Muscle of back (tissue), 11 donors: ENCODE measurements around the gene PLXNA2. TPM values are rescaled to one million over a fixed set of nuclear protein-coding genes. Genes with fewer than 3 reads are reported as not detected.
A peak's percentile ranks its signal among the peaks of the same experiment; 100 is the strongest.

Experiments used
- DNase-seq, 3 donors: peaks; one replicate each; pipeline versions ENCODE4 v3.0.0 to v3.0.0-alpha.2; 2013
- polyA plus RNA-seq, 10 donors: library from polyadenylated mRNA; unstranded; fragments of 120-200 nt; gene quantifications; one replicate each; pipeline ENCODE4 v1.2.1, GENCODE V29; 2013; ENCODE audit not compliant: insufficient read length in 10 of 10

Gene PLXNA2
- polyA plus RNA-seq, 10 donors: 22.9 to 37.9 (median 30.8) TPM

- DNase-seq: peak in 1 of 3 donors; percentile 81
These were observed 94.2 kb downstream of the PLXNA2 start for GRCh38 chr1:208149776-208150514.

DNA sequence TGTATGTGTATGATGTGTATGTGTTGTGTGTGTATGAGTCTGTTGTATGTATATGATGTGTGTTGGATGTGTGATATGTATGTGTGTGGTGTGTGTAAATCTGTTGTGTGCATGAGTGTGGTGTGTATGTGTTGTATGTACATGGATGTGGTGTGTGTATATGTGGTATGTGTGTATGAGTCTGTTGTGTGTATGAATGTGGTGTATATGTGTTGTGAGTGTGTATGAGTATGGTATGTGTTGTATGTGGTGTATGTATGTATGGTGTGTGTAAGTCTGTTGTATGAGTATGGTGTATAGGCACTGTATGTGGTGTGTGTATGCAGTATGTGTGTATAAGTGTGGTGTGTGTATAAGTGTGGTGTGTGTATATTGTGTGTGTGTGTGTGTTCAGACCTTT, 95.0 kb downstream of the PLXNA2 start:
- DNase-seq: no peak

DNA sequence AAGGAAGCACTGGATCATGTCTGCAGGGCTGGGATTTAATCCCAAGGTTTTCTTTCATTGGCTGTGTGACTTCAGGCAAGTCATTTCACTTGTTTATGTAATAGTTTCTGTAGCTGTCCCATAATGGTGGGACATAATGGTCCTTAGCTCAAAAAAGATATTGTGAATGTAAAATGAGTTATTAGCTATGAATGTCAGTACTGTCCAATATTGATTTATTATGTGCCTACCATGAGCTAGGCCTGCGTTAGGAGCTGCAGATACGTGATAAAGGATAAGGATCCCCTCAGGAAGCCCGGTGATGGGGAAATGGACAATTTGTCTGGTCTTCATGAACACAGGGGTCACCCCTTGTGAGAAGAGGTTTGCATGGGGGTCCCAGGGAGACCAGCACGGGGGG, 95.8 kb downstream of the PLXNA2 start:
- no peak for DNase-seq

- no peak for DNase-seq
These were observed 97.5 kb downstream of the PLXNA2 start for GRCh38 chr1:208146650-208147049.

DNA sequence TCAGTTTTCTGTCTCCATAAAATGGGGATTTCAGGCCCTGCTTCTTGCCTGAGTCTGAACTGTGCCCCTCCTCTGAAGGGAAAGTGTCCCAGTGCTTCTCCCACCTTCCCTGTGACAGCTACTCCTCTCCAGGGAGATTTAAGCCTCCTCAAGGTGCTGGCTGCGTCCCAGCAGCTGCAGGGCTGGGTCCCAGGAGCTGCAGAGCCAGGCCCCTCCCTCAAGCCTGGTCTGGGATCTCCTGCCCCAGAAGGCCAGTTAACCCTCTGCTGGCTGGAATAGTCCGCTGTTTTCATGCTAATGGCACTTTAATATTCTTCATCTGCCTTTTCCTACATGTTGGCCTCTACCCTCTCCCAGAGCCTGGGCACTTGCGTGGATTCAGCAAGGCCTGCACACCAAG, 99.0 kb downstream of the PLXNA2 start:
- no peak for DNase-seq

DNA sequence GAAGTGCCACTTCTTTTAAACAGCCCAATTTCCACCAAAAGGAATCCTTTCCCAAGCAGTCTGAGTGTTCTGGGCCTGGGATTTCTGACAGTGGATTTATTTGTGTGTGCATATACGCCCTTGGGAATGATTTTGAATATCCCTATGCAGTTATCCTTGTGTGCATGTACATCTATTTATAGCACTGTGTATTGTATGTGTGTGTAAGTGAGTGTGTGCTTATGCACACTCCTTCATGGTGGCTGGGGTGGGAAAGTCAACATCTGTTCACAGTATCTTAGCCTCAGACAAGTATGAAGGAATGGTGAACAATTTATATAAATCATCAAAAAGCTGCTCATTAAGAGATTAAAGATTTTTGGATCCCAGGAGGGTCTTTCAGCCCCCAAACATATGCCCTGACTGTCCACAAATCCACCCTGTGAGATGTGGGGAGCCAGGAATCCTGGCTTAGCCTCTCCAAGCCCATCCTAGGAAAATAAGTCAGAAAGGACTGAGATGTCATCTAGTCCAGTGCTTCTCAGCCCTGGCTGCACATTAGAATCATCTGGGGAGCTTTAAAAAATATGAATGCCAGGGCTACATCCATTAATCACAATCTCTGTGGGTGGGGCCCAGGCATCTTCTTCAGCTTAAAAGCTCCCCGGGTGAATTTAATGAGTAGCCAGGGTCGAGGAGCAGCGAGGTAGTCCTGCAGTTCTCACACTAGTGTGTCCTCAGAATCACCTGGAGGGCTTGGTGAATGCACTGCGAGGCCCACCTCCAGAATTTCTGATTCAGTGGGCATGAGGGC, 101.4 kb downstream of the PLXNA2 start:
- DNase-seq: peak in 1 of 3 donors; percentile 51

DNA sequence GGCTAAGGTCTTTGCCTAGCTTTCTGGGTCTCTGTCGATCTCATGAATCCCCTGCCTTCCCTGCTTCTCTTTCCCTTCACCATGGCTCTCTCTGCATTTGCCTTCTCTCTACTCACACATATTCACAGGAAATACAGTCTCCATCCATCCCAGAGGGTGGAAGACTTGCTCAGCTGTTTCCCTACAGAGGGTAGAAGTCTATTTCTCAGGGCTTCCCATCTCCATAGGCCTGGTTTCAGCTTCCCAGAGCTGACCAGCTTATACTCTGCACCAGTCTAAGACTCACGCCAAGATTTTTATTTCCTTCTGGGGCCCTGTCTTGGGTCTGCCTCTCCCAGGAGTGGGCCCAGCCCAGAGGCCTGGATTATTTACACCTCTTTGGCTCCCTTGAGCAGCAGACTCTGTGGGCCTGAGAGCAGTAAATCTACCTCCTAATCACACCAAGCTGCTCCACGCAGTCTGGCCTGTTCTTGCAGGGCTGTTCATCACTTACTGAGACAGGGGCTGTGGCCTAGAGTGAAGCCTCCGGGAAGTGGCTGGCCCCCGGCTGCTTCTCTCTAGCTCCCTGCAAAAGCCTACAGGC, 102.5 kb downstream of the PLXNA2 start:
- peak in 1 of 3 donors; percentile 52 for DNase-seq

GRCh38 chr1:208139434-208140045, 104.6 kb downstream of the PLXNA2 start:
- no peak for DNase-seq

DNA sequence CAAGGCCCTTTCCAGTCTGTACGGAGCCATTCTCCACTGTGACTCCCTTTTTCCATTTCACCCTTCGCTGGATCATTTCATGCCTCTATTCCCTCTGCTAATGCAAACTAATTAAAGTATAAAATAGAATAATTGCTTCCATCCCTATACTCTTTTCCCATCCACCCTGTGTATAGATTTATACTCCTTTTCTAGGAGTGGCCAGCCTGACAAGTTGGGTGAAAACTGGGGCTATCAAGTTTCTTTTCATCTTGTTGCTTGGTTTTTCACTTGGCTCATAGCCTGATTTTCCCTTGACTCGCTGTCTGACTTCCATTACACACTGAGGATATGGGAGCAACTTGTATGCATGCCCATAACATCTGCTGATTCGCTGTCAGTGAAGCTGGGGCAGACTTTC, 107.0 kb downstream of the PLXNA2 start:
- DNase-seq: peak in 1 of 3 donors; percentile 47

GRCh38 chr1:208136459-208137182, 107.6 kb downstream of the PLXNA2 start:
- DNase-seq: no peak

DNA sequence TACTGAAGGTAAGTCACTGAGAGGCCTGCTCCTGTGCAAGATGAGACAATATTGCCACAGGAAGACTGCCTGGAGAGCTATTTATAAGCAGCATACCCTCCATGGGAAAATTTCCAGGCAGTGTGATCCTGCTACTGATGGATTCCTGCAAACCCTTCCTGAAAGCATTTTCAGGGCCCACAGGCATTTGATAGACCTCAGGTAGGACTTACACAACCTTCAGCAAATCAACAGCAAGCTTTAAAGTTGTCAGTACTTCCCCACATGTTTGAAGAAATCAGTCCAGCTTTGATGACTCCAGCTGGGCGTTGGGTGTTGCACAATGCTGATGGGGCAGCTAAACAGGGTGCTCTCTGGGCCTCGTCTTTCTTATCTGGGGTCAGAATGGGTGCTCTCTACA, 108.8 kb downstream of the PLXNA2 start:
- no peak for DNase-seq

- no peak for DNase-seq
These were observed 109.7 kb downstream of the PLXNA2 start for GRCh38 chr1:208134491-208134890.

DNA sequence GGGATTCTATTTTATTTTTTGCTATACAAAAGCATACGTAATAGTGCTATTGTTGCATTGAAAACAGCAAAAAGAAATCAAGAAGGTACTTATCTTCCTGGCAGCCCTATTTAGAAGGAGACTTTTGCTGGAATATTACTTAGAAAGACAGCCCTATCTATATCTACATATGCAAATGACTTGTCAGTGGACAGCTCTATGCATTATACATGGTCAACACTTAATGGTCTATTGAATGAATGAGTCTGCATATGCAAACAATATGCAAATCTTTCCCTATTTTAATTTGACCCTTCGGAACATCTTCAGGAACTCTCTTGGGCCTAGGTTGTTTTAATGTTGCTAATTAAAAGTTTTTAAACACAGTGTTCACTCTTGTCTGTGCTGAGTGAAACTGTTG, 110.8 kb downstream of the PLXNA2 start:
- no peak for DNase-seq

- DNase-seq: peak in 2 of 3 donors; percentile 51 to 70
These were observed 111.8 kb downstream of the PLXNA2 start for GRCh38 chr1:208132287-208132882.

DNA sequence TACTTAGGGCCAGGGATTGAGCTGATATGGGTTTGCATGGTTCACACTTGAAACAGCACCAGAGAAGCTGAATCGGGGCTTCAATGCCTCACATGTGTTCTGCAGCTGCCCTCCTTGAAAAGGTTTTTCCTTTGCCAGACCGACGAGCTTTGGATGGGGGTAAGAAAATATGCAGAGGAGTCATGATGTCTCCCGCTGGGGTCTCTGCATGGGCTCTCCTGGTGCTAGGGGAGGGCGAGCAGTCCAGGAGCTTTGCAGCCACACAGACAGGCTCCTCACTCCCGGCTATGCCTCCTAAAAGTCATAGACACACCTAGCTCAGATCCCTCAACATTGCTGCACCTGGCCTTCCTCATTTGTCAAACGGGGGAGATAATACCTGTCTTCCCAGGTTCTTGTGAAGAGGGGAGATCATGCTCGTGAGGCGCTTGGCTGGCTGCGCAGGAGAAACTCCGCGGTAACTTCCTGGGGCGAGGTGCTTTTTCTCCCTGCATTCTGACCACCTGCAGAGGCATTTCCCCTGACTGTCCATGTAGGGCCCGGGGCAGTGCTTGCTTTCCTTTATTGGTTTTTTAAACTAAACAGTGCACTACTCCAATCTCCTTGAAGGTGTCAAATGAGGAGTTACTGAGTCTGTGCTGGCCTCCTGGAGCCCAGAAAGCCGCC, 112.4 kb downstream of the PLXNA2 start:
- DNase-seq: no peak

GRCh38 chr1:208129487-208129886, 114.7 kb downstream of the PLXNA2 start:
- no peak for DNase-seq

DNA sequence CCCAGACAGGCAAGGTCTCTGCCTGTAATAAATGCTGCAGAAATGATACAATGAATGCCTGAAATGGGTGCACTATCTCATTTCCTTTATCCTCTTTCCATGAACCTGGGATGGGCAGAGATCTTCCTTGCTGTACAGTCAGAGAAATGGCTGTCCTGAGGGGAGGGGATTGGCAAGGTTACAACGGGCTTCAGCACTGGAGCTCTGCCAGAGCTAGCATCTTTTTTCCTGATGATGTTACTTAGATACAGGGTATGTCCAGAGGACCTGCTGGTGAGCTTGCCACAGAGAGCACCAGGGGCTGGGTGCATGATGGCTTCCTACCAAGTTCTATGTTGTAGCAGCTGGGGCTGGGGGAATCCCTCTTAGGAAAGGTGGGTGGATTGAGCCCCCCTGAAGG, 115.1 kb downstream of the PLXNA2 start:
- DNase-seq: no peak

GRCh38 chr1:208127792-208128529, 116.2 kb downstream of the PLXNA2 start:
- no peak for DNase-seq

DNA sequence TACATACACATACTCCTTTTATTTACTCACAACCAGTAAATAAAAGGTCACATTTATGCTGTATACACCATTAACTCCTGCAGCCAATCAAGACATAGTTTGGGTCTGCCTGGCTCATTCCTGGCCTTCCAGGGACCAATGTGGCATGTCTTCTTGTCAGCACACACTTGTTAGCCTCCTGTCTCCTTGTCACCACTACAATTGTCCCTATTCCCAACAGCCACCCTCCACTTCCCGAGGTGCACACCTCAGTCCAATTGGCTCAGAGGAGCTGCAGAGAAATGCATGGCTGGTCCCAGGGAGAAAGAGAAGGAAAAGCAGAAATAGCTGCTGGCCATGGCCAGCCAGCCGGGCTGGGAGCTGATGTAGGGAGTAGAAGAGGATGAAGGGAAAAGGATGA, 116.9 kb downstream of the PLXNA2 start:
- no peak for DNase-seq

DNA sequence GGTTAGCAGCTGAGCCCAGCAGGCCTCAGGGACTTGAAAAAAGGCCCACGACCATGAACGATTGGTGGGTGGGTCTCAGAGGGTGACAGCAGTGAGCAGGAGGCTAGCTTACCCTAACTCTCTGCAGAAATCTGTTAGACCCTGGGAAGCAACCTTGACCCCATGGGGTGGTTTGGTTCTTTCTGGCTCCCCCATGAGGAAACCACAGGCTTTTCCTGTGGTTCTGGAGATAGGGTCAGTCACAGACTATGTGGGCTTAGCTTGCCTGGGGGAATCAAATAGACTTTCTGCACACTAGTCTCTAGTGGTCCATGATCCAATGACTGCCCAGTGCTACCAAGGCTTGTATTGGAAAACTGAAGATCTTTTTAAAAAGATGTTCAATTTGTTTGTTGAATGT, 118.1 kb downstream of the PLXNA2 start:
- no peak for DNase-seq
